Stomach (tissue), 4 donors: ENCODE data around the gene SPSB3.

Experiments
- EP300 ChIP-seq: sonication (generic); formaldehyde crosslinking; IDR thresholded peaks from one replicate; pipeline ENCODE4 v1.6.1; 2017; ENCODE audit warnings: antibody characterized with exemption
- POLR2A ChIP-seq, 4 donors: fragments of 450-650 bp; IDR thresholded peaks; one replicate each; pipeline ENCODE4 v1.6.1; 2016; ENCODE audit warnings: antibody characterized with exemption in 4 of 4, control low read depth in 2 of 4, mild to moderate bottlenecking in 1 of 4, moderate library complexity in 1 of 4
- TF ChIP-seq, protein P1 (sequence below), 7 experiments: fragments of 450-650 bp in 4 of 7; fragments of 200-600 bp in 3 of 7; sonication (generic) in 3 of 7; IDR thresholded peaks; one replicate each; pipeline ENCODE4 v1.5.1; 2016 to 2019; ENCODE audit warnings: antibody characterized with exemption in 7 of 7, control low read depth in 2 of 7, mild to moderate bottlenecking in 1 of 7

DNA sequence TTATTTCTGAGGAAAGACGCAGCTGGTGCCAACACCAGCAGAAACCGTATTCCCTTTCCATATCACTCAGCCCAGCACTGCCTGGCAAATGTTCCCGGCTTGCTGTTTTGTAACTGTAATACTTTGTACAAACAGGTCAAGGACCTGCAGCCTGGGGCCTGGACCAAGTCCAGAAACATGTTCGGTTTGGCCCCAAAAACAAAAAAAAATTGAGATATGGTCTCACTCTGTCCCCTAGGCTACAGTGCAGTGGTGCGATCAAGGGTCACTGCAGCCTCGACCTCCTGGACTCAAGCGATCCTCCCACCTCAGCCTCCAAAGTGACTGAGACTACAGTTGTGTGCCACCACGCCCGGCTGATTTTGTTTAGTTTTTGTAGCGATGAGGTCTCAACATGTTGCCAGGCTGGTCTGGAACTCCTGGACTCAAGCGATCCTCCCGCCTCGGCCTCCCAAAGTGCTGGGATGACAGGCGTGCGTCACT lies 43.1 kb upstream of the SPSB3 start:
- TF ChIP-seq, protein P1, sequence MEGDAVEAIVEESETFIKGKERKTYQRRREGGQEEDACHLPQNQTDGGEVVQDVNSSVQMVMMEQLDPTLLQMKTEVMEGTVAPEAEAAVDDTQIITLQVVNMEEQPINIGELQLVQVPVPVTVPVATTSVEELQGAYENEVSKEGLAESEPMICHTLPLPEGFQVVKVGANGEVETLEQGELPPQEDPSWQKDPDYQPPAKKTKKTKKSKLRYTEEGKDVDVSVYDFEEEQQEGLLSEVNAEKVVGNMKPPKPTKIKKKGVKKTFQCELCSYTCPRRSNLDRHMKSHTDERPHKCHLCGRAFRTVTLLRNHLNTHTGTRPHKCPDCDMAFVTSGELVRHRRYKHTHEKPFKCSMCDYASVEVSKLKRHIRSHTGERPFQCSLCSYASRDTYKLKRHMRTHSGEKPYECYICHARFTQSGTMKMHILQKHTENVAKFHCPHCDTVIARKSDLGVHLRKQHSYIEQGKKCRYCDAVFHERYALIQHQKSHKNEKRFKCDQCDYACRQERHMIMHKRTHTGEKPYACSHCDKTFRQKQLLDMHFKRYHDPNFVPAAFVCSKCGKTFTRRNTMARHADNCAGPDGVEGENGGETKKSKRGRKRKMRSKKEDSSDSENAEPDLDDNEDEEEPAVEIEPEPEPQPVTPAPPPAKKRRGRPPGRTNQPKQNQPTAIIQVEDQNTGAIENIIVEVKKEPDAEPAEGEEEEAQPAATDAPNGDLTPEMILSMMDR (IDR thresholded peaks at IDR 0.05): no peak
- TF ChIP-seq POLR2A (IDR thresholded peaks at IDR 0.05): no peak
- no peak for TF ChIP-seq EP300
